NCI-H226 (cell line): ENCODE results near the gene INSC.

Experiments
- DNase-seq: peaks from one replicate; pipeline ENCODE4 v3.0.0-alpha.2; 2015

INSC gene

GRCh38 chr11:15150507-15150906, 35.8 kb downstream of the INSC start:
- no peak for DNase-seq

GRCh38 chr11:15153231-15153630, 38.5 kb downstream of the INSC start:
- no peak for DNase-seq

- no peak for DNase-seq
Observed at GRCh38 chr11:15157181-15157580, 42.5 kb downstream of the INSC start.

- DNase-seq, result no peak
Observed at GRCh38 chr11:15157606-15158137, 42.9 kb downstream of the INSC start.

- DNase-seq, result no peak
Observed at GRCh38 chr11:15158351-15159015, 43.8 kb downstream of the INSC start.

- DNase-seq, result no peak
Observed at GRCh38 chr11:15159085-15159484, 44.4 kb downstream of the INSC start.

GRCh38 chr11:15161790-15162189, 47.1 kb downstream of the INSC start:
- DNase-seq, result no peak

- DNase-seq, result no peak
Observed at GRCh38 chr11:15163136-15163535, 48.4 kb downstream of the INSC start.

GRCh38 chr11:15166204-15166603, 51.5 kb downstream of the INSC start:
- DNase-seq, result no peak

- DNase-seq, result no peak
Observed at GRCh38 chr11:15169815-15170551, 55.3 kb downstream of the INSC start.

GRCh38 chr11:15170698-15171097, 56.0 kb downstream of the INSC start:
- DNase-seq, result no peak

- no peak for DNase-seq
Observed at GRCh38 chr11:15171956-15172355, 57.2 kb downstream of the INSC start.

- DNase-seq, result no peak
Observed at GRCh38 chr11:15175831-15176230, 61.1 kb downstream of the INSC start.

- no peak for DNase-seq
Observed at GRCh38 chr11:15176646-15177163, 62.0 kb downstream of the INSC start.

GRCh38 chr11:15177491-15177890, 62.8 kb downstream of the INSC start:
- DNase-seq, result no peak

GRCh38 chr11:15178214-15178613, 63.5 kb downstream of the INSC start:
- DNase-seq, result no peak

GRCh38 chr11:15179167-15179566, 64.4 kb downstream of the INSC start:
- no peak for DNase-seq

- DNase-seq, result no peak
Observed at GRCh38 chr11:15180212-15180792, 65.6 kb downstream of the INSC start.

- DNase-seq, result no peak
Observed at GRCh38 chr11:15182372-15182771, 67.6 kb downstream of the INSC start.

GRCh38 chr11:15185021-15185420, 70.3 kb downstream of the INSC start:
- no peak for DNase-seq

GRCh38 chr11:15186146-15186545, 71.4 kb downstream of the INSC start:
- no peak for DNase-seq

- DNase-seq, result no peak
Observed at GRCh38 chr11:15189189-15189588, 74.5 kb downstream of the INSC start.

- no peak for DNase-seq
Observed at GRCh38 chr11:15189641-15190365, 75.1 kb downstream of the INSC start.
